ENCODE results near the gene LDAH.

Gene LDAH

GRCh38 chr2:20676353-20677215, 146.3 kb downstream of the LDAH start:
- no peak overlapping the region for H3K4me3 ChIP-seq (ENCODE audit: low read length)
- TF ChIP-seq CTCF (IDR thresholded peaks at IDR 0.05; ENCODE audit: insufficient read depth, low read depth, low read length, missing control alignments): peak; percentile 25
- DNase-seq (ENCODE audit: low read depth): no peak

GRCh38 chr2:20675701-20676352, 147.1 kb downstream of the LDAH start:
- no peak overlapping the region for H3K4me3 ChIP-seq (ENCODE audit: low read length)
- peak; percentile 25 for TF ChIP-seq CTCF (IDR thresholded peaks at IDR 0.05; ENCODE audit: insufficient read depth, low read depth, low read length, missing control alignments)
- peak; percentile 61 for DNase-seq (ENCODE audit: low read depth)

- H3K4me3 ChIP-seq (ENCODE audit: low read length): no peak overlapping the region
- no peak for TF ChIP-seq CTCF (IDR thresholded peaks at IDR 0.05; ENCODE audit: insufficient read depth, low read depth, low read length, missing control alignments)
- DNase-seq (ENCODE audit: low read depth): peak; percentile 32
Observed at GRCh38 chr2:20674974-20675679, 147.8 kb downstream of the LDAH start.

- H3K4me3 ChIP-seq (ENCODE audit: low read length): no peak overlapping the region
- TF ChIP-seq CTCF (IDR thresholded peaks at IDR 0.05; ENCODE audit: insufficient read depth, low read depth, low read length, missing control alignments): no peak
- DNase-seq (ENCODE audit: low read depth): no peak
Observed at GRCh38 chr2:20674309-20674965, 148.5 kb downstream of the LDAH start.

GRCh38 chr2:20673686-20674308, 149.1 kb downstream of the LDAH start:
- no peak for TF ChIP-seq CTCF (IDR thresholded peaks at IDR 0.05; ENCODE audit: insufficient read depth, low read depth, low read length, missing control alignments)
- no peak overlapping the region for H3K4me3 ChIP-seq (ENCODE audit: low read length)
- no peak for DNase-seq (ENCODE audit: low read depth)

- TF ChIP-seq CTCF (IDR thresholded peaks at IDR 0.05; ENCODE audit: insufficient read depth, low read depth, low read length, missing control alignments): no peak
- H3K4me3 ChIP-seq (ENCODE audit: low read length): no peak overlapping the region
- DNase-seq (ENCODE audit: low read depth): no peak
Observed at GRCh38 chr2:20672201-20672951, 150.5 kb downstream of the LDAH start.

All from epithelial cell of esophagus (primary cell).